Osteocyte (in vitro differentiated cells): ENCODE measurements around the gene PCGF1. TPM values are rescaled to one million over a fixed set of nuclear protein-coding genes. Genes with fewer than 3 reads are reported as not detected.

Source experiments
- DNase-seq: peaks from one replicate; pipeline ENCODE4 v3.0.0; 2021; ENCODE audit warnings: mixed read lengths; ENCODE audit not compliant: unreplicated experiment; ENCODE audit errors: extremely low spot score
- H3K27ac Mint-ChIP-seq: one replicate; pipeline ENCODE4 v1.8.0; 2021; ENCODE audit warnings: mild to moderate bottlenecking, mixed read lengths; ENCODE audit not compliant: unreplicated experiment
- H3K27me3 Mint-ChIP-seq: one replicate; pipeline ENCODE4 v1.8.0; 2021; ENCODE audit warnings: mixed read lengths; ENCODE audit not compliant: unreplicated experiment
- H3K36me3 Mint-ChIP-seq: one replicate; pipeline ENCODE4 v1.8.0; 2021; ENCODE audit warnings: mixed read lengths; ENCODE audit not compliant: unreplicated experiment
- H3K4me1 Mint-ChIP-seq: one replicate; pipeline ENCODE4 v1.8.0; 2021; ENCODE audit warnings: mixed read lengths; ENCODE audit not compliant: unreplicated experiment
- H3K4me3 Mint-ChIP-seq: one replicate; pipeline ENCODE4 v1.8.0; 2021; ENCODE audit warnings: mild to moderate bottlenecking, moderate library complexity, mixed read lengths; ENCODE audit not compliant: unreplicated experiment
- H3K9me3 Mint-ChIP-seq: one replicate; pipeline ENCODE4 v1.8.0; 2021; ENCODE audit warnings: mixed read lengths; ENCODE audit not compliant: unreplicated experiment
- total RNA-seq: library from RNA; stranded (reverse); gene quantifications from 2 replicates; pipeline ENCODE4 v1.2.1, GENCODE V29; 2021
- TF ChIP-seq, protein P1 (sequence below): fragments of 200-600 bp; sonication (generic); IDR thresholded peaks from 2 replicates; pipeline ENCODE4 v1.5.0; 2021; ENCODE audit warnings: antibody characterized with exemption, mild to moderate bottlenecking, moderate library complexity

Gene PCGF1
- total RNA-seq, 1 donor from 2014 or later: 32.5 TPM

DNA sequence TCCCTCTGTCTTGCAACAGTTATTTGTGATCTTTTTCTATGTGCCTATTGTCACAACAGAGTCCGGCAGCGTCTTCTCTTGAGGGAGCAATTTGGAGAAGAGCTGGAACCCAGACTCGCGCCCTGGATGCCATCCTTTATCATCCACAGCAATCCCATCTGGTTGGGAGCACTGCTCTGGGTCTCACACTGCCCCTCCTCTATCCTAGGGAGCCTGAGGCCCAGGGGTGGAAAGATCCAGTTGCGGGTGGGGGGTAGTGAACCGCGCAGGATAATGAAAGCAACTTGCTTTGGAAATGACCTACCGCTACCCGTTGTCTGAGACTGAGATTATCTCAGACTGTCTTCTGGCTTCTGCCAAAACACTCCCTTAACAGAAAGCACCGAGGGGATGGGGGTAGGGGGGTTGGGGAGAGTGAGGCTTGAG lies 48.5 kb downstream of the PCGF1 start:
- no peaks in the 10 kb centered on the region for H3K27me3 Mint-ChIP-seq
- DNase-seq: no peak
- H3K4me3 Mint-ChIP-seq: peak overlapping the region; percentile 99
- H3K36me3 Mint-ChIP-seq: peaks cover 8% of the 10 kb centered on the region
- TF ChIP-seq, protein P1, sequence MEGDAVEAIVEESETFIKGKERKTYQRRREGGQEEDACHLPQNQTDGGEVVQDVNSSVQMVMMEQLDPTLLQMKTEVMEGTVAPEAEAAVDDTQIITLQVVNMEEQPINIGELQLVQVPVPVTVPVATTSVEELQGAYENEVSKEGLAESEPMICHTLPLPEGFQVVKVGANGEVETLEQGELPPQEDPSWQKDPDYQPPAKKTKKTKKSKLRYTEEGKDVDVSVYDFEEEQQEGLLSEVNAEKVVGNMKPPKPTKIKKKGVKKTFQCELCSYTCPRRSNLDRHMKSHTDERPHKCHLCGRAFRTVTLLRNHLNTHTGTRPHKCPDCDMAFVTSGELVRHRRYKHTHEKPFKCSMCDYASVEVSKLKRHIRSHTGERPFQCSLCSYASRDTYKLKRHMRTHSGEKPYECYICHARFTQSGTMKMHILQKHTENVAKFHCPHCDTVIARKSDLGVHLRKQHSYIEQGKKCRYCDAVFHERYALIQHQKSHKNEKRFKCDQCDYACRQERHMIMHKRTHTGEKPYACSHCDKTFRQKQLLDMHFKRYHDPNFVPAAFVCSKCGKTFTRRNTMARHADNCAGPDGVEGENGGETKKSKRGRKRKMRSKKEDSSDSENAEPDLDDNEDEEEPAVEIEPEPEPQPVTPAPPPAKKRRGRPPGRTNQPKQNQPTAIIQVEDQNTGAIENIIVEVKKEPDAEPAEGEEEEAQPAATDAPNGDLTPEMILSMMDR: no peak
- H3K4me1 Mint-ChIP-seq: peaks cover 45% of the 10 kb centered on the region
- H3K9me3 Mint-ChIP-seq: no peaks in the 10 kb centered on the region
- H3K27ac Mint-ChIP-seq: peak overlapping the region; percentile 98

DNA sequence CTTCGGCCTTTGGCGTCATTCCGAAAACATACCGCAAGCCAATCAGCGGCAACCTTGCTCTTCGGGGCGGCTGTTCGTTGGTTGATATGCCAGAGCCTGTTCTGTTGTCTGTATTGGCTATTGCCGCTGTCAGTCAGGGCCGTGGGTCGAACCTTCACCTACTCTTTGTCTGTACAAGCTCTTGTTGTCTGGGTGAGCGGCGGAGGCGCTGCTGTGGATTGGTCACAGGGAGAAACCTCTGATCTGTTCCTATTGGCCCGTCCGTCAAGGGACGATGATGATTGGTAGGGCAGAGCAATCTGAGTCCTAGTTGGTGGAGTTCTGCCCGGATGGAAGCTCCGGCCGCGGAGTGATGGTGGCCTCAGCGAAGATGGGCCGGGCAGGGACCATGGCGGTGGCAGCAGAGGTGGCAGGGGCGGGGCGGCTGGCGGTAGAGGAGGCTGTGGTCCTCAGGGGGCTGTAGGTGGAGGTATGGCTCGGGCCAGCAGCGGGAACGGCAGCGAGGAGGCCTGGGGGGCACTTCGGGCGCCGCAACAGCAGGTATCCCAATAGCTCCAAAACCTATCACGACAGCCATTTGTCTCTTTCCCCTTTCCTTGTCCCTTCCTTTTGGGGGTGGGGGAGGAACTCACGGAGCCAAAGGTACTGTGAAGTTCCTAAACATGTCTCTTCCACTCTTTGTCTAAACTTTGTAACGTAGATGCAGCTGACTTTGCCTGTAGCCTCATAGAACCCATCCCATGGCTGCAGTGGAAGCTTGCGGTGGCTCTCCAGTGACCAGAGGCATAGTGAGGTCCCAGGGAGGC lies 49.2 kb downstream of the PCGF1 start, which contains the start of gene WBP1:
TSS of gene WBP1 (plus strand) at position 307 of the 806 bp plus-strand sequence. CDS start at position 472, 165 bp downstream.
- DNase-seq: peak; percentile 100
- peak within 1 kb of the TSS; percentile 99 for H3K4me3 Mint-ChIP-seq
- TF ChIP-seq, protein P1: no peak
- peaks cover under 1% of the 10 kb centered on the region for H3K27me3 Mint-ChIP-seq
- H3K36me3 Mint-ChIP-seq: peaks cover 8% of the 10 kb centered on the region
- H3K27ac Mint-ChIP-seq: peak within 1 kb of the TSS; percentile 98
- H3K4me1 Mint-ChIP-seq: peaks cover 42% of the 10 kb centered on the region
- no peaks in the 10 kb centered on the region for H3K9me3 Mint-ChIP-seq

DNA sequence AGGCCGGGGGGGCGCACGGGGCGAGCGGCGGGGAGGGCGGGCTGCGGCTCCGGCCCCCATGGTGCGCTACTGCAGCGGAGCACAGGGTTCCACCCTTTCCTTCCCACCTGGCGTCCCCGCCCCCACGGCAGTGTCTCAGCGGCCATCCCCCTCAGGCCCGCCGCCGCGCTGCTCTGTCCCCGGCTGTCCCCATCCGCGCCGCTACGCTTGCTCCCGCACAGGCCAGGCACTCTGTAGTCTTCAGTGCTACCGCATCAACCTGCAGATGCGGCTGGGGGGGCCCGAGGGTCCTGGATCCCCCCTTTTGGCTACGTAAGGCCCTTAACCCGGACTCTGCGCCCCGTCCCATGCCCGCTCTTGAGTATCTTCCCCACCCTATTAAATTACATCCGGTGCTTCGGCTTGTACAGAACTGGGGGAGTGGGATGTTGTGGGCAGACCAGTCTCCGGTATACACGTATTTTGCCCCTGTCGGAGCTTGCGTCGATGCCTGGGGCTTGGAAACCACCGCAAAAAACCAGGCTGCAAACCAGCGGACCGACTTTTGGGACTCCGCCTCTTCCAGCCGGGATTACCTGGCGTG lies 49.9 kb downstream of the PCGF1 start:
- Mint-ChIP-seq H3K9me3 (no peaks in the 10 kb centered on the region), H3K4me1 (peaks cover 39% of the 10 kb centered on the region), H3K27ac (peak overlapping the region; percentile 98), H3K27me3 (peaks cover 8% of the 10 kb centered on the region), H3K36me3 (peaks cover 5% of the 10 kb centered on the region), H3K4me3 (peak overlapping the region; percentile 99)
- DNase-seq: no peak
- TF ChIP-seq, protein P1: no peak

DNA sequence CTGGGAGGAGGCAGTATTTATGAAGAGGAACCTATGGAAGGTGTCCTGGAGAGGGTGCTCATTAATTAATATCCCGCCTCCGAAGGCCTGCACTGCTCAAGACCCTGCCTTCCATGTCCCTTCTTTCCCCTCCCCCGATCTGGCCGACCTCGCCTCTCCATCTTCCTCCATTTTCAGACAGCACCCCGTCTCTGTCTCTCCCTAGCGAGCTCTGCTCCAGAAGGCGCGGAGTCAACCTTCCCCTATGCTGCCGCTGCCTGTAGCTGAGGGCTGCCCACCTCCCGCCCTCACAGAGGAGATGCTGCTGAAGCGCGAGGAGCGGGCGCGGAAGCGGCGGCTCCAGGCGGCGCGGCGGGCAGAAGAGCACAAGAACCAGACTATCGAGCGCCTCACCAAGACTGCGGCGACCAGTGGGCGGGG lies 50.4 kb downstream of the PCGF1 start:
- peaks cover 3% of the 10 kb centered on the region for H3K36me3 Mint-ChIP-seq
- TF ChIP-seq, protein P1: no peak
- peaks cover 39% of the 10 kb centered on the region for H3K4me1 Mint-ChIP-seq
- no peaks in the 10 kb centered on the region for H3K9me3 Mint-ChIP-seq
- H3K4me3 Mint-ChIP-seq: peak overlapping the region; percentile 99
- peaks cover 11% of the 10 kb centered on the region for H3K27me3 Mint-ChIP-seq
- DNase-seq: no peak
- peak overlapping the region; percentile 97 for H3K27ac Mint-ChIP-seq

Other genes starting within 250 kb of the PCGF1 start
- gene SLC4A5, start 164.3 kb downstream of the PCGF1 start, total RNA-seq: 1.6 and 2.3 TPM in 2 replicates
- gene DCTN1, start 127.4 kb downstream of the PCGF1 start, total RNA-seq: 182 and 186 TPM in 2 replicates
- gene C2orf81, start 86.1 kb downstream of the PCGF1 start, total RNA-seq: 2.4 and 2.8 TPM in 2 replicates
- 15.8 and 16.2 TPM in 2 replicates for gene WDR54, start 86.0 kb downstream of the PCGF1 start, total RNA-seq
- gene RTKN, start 65.8 kb downstream of the PCGF1 start, total RNA-seq: 19.1 and 22.1 TPM in 2 replicates
- gene INO80B, start 52.6 kb downstream of the PCGF1 start, total RNA-seq: 34.9 and 41.9 TPM in 2 replicates
- 86.3 and 96.1 TPM in 2 replicates for gene WBP1, start 49.3 kb downstream of the PCGF1 start, total RNA-seq
- 55.9 and 59.5 TPM in 2 replicates for gene MOGS, start 42.3 kb downstream of the PCGF1 start, total RNA-seq
- gene MRPL53, start 35.0 kb downstream of the PCGF1 start, total RNA-seq: 61.5 and 67.5 TPM in 2 replicates
- gene CCDC142, start 24.7 kb downstream of the PCGF1 start, total RNA-seq: 20.6 TPM in 2 replicates
- 24.2 and 24.3 TPM in 2 replicates for gene TTC31, start 24.6 kb downstream of the PCGF1 start, total RNA-seq
- gene LBX2, start 8.1 kb downstream of the PCGF1 start, total RNA-seq: 1.0 and 1.1 TPM in 2 replicates
- not detected in 2 replicates for gene TLX2, start 6.8 kb upstream of the PCGF1 start, total RNA-seq
- gene DQX1, start 18.5 kb upstream of the PCGF1 start, total RNA-seq: 0.26 and 0.32 TPM in 2 replicates
- 96.3 and 97.1 TPM in 2 replicates for gene AUP1, start 22.0 kb upstream of the PCGF1 start, total RNA-seq
- gene HTRA2, start 22.2 kb upstream of the PCGF1 start, total RNA-seq: 32.0 and 32.3 TPM in 2 replicates
- 58.1 and 62.1 TPM in 2 replicates for gene LOXL3, start 46.2 kb upstream of the PCGF1 start, total RNA-seq
- gene DOK1, start 47.0 kb upstream of the PCGF1 start, total RNA-seq: 15.8 and 17.7 TPM in 2 replicates
- not detected in 2 replicates for gene M1AP, start 140.6 kb upstream of the PCGF1 start, total RNA-seq
- gene SEMA4F, start 146.6 kb upstream of the PCGF1 start, total RNA-seq: 12.1 and 14.2 TPM in 2 replicates